HG03060 (cell line): Measurements from ENCODE around the gene CRYBB3.
"Not testable (repeated sequence)": the region's sequence is repeated elsewhere in the genome, so short reads cannot be mapped to it uniquely, and the experiment has no call there.

Experiments used
- ATAC-seq: cut with Tn5 transposase; IDR thresholded peaks from one replicate; pipeline ENCODE4 v1.9.1; 2021; ENCODE audit warnings: low read depth, moderate number of reproducible peaks; ENCODE audit not compliant: unreplicated experiment

CRYBB3 gene

DNA sequence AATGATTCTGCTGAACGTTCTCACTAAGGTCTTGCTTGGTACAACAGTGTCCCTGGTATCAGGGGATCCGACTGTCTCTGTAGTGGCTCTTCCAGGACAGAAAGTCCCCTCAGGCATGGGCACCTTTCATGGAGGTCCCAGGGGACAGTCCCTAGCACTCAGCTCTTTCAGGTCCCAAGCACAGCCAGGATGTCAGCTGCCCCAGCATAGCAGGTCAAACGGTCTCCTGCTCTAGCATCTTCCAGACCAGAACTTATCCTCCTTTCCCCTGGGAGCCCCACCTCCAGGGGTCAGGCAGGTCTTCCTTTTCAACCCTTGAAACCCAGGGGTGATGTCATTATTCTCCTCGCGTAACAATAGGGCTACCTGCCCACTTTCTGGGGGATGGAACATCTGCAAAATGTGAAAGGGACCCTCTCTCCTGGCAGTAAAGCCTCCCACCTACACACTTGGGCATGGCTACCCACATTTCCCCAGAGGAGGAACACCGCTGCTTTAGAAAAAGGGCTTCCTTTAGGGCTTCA lies 24.7 kb upstream of the CRYBB3 start:
- no peak for ATAC-seq

DNA sequence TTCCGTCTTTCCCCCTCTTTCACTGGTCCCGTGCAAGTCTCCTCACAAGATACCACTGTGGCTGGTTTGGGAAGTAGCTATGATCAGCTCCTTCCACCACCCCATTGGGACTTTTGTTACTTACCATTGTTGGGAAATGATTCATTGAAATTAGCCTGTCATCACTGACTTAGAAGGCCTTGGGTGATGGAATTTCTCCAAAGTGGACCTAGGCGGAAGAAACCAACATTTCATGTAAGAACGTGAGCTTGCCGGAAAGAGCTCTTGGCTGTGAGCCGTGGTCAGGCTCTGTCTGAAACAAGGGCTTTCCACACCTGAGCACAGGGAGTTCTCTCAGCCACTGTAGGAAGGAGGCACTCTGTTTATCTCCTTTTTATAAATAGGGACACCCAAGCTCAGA lies 23.5 kb upstream of the CRYBB3 start:
- no peak for ATAC-seq

- ATAC-seq: no peak
Observed at GRCh38 chr22:25176799-25177198, 22.9 kb upstream of the CRYBB3 start.

- no peak for ATAC-seq
Observed at GRCh38 chr22:25177226-25177625, 22.4 kb upstream of the CRYBB3 start.

DNA sequence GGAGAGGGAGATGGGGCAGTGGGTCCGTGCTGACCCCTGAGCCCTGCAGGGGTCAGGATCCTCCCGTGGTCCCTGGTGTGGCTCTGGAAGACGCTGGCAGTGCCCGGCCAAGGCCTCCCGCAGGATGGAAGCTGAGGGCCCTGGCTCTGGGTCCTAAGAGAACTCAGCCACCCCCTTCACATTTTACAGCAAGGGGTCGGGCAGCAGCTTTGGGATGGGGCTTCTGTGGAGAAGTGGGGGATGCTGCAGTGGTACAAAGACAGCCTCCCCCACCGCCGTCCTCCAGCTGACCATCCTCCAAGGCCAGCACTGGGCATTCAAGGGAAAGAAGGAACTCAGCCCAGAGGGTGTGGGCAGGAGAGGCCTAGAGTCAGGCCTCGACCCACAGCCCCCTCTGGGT lies 21.8 kb upstream of the CRYBB3 start:
- ATAC-seq: no peak

GRCh38 chr22:25178348-25178747 lies 21.3 kb upstream of the CRYBB3 start:
- not testable (repeated sequence) for ATAC-seq

DNA sequence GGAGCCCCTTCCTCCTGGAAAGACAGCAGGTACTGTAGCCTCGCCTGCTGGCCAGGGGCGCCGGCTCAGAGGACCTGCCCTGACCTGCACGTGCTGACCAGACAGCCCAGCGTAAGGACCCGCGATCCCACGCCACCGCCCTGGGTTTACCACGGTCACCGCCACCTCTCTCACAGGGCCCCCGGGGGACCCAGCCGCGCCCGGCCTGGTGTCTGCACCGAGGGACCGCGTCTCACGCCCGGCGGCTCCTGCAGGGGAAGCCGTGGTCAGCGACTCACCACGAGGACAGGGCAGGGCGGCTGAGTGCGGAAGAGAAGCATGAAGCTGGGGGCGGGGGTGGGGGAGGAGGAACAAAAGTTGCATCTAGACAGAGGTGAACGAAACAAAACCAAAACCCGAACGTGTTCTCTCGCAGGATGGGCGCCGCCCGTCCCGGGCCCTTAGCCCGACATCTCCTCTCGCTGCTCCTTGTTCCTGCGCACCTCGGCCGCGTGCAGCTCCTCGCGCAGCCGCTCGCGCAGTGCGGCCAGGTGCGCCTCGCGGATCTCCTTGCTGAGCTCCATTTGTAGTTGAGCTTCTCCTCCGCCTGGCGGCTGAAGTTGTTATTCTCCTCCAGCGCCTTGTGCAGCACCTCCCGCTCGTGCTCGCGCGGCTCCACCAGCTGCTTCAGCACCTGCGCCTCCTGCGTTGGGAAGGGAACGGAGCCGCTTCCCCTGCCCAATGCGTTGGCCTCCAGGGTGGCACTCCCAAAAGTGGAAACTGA lies 20.6 kb upstream of the CRYBB3 start:
- ATAC-seq: not testable (repeated sequence)

DNA sequence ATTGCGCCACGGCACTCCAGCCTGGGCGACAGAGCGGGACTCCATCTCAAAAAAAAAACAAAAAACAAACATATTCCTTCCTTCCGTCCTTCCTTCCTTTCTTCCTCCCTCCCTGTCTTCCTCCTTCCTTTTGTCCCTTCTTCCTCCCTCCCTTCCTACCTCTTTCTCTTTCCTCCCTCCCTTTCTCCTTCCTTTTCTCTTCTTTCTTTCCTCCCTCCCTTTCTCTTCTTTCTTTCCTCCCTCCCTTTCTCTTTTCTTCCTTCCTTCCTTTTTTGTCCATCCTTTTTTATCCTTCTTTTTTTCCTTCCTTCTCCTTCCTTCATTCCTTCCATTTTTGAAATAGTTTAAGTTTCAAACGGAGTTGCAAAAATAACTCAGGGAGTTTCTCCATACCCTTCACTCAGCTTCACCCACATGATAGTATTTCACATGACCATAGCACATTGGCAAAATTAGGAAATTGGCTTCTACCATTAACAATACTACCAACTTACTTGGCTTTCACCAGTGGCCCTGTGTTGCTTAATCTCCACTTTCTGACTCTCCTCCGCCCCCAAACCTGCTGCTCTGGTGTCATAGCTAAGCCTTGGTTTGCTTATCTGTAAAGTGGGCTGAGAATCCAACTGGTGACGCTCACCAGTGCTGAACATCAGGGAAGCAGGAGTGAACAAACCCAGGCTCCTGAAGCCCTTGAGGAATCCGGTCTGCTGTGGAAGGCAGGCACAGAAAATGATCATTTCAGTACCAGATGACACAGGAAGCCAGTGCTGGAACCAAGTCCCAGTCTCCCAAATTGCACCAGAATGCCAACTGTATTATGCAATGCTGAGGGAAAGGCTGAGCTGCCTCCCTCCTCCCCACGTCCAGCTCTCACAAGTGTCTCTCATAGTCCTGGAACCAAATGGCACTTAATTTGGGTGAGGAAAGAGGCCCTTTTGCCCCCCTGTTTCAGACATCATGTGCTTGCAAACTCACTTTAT lies 17.2 kb upstream of the CRYBB3 start:
- no peak for ATAC-seq

DNA sequence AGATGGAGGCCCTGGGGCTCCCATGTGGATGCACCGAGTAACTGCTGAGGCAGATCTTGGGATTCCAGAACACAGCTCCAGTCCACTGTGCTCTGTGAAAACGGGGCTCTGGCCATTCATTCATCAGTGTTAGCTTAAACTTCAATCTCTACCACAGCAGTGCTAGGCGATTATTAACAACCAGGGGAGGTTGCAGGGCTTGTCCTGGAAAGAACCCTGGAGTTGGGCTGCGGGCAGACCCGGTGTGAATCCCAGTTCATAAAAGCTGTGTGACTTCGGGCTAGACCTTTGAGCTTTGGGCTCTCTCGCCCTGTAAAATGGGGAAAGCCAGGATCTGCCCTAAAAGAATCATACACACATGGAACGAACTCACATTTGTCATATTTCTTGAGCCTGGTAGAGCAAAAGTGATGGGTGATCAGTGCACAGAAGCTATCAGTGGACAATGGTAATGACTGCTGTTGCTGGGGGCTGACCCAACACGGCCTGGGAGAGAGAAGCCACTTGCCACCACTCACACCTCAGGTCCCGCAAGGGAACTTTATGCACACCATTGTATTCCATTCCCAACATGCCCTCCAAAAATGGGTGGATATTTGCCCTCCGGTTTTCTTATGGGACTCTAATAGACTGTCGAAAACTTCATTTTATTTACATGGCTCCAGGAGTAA lies 15.6 kb upstream of the CRYBB3 start:
- no peak for ATAC-seq

DNA sequence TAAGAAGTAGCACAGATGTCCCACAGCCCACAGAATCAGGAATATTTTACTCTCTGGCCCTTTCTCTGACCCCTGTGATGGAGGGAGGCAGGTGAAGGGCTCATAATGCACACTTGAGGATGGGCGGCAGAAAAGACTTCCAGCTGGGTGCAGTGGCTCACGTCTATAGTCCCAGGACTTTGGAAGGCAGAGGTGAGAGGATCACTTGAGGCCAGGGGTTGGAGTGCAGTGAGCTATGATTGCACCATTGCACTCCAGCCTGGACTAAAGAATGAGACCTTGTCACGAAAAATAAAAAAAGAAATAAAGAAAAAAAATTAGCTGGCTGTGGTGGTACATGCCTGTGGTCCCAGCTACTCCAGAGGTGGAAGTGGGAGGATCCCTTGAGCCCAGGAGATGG lies 13.5 kb upstream of the CRYBB3 start:
- ATAC-seq: no peak

DNA sequence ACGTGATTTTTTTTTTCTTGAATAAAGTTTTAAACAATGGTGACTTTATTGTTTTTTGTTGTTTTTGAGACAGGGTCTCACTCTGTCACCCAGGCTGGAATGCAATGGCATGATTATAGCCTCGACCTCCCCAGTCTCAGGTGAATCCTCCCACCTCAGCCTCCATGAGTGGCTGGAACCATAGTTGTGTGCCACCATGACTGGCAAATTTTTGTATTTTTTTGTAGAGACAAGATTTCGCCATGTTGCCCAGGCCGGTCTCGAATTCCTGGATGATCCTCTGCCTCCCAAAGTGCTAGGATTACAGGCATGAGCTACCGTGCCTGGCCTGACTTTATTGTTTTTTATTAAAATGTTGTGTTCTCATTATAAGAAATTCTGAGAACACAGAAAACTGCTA lies 12.2 kb upstream of the CRYBB3 start:
- ATAC-seq: no peak

DNA sequence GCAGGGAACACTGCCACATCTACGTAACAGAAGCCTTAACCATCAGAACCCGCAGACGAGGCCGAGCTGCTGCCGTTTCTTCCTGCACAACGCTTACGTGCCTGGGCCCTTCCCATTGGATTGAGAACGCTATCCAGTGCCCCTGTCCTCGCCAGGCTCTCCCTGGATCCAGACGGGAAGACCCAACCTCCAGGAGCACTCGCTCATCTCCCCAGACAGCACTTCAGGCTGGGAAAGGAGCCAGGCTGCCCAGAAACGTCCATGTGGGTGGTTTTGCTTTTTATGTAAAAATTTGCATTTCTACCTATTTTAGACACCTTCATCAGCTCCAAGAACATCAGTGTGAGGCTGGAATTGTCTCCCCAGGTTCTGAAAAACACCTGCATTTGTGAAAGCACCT lies 7.3 kb upstream of the CRYBB3 start:
- ATAC-seq: no peak

- no peak for ATAC-seq
Observed at GRCh38 chr22:25193130-25193529, 6.5 kb upstream of the CRYBB3 start.

DNA sequence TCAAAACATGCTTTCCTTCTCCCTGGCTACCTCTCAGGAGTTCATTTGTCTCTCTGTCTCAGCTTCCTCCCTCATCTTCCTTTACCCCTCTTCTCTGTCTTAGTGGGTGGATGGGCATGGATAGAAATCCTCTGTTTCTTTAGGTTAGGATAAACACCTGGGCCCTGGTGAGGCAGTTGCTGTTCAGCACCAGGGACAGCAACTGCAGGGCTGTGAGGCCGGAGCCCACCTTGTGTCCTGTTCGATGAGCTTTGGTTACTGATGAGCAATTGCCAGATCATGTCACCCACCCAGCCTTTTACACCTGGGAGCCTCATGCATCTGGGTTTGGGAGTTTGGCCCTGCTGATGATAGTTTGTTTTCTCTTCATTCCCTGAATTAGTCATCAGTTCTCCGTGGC lies 6.1 kb upstream of the CRYBB3 start:
- no peak for ATAC-seq

- ATAC-seq: no peak
Observed at GRCh38 chr22:25196326-25196725, 3.3 kb upstream of the CRYBB3 start.

GRCh38 chr22:25197340-25197739 lies 2.3 kb upstream of the CRYBB3 start:
- ATAC-seq: no peak

GRCh38 chr22:25200967-25201366 lies 1.3 kb downstream of the CRYBB3 start:
- ATAC-seq: no peak

DNA sequence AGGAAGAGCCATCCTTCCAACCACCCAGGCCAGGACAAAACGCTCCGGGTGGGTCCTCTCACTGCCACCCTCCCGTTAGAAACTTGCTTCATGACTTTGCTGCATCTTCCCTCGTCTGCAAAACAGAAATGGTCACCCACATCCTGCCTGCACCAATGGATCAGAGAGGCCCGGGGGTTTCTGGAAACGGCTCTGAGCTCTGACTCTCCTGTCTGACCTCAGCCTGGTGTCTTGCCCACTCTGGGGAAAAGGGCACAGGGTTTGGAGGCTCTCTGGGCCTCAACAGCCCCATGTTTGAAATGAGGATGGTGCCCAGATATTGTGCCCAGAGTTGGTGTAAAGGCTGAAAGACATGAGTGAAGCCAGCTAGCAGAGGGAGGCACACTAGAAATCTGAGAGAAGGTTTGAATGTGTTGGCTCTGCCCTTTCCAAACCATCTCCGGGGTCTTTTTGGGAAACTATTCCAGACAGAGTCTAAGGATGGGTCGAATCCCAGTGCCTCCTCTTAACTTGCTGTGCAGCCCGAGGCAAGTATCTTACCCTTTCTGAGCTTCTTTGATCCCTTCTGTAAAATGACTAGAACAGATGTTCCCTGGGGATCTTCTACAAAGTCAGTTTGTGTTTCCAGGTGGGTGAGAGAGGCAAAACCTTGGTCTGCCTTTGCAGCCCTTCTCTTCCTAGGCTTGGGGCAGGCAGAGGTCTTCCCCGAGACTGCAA lies 2.1 kb downstream of the CRYBB3 start:
- no peak for ATAC-seq

DNA sequence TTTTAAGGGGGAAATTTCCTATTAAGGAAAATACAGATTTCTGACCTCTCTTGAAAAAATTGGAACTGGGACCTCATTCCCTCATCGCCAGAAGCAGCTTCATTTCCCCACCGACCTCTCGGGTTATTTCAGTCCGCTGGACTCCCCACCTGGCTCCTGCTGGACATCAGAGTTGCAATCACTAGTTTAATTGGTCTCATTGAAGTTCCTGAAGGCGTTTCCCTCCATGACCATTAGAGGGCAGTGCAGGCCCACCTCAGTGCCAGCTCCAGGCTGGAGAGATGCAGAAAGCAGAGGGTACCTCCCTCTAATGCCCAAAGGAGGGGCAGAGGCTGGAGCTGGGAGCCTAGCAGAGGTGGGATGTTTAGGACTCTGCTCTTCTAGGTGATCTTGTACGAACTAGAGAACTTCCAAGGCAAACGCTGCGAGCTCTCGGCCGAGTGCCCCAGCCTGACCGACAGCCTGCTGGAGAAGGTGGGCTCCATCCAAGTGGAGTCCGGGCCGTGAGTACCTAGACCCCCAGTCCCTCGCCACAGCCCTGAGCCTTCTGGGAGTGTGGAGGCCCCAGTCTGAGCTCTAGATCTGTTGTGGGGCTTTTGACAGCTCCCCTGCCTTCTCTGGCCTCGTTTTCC lies 2.7 kb downstream of the CRYBB3 start:
- ATAC-seq: no peak

GRCh38 chr22:25203082-25203481 lies 3.4 kb downstream of the CRYBB3 start:
- no peak for ATAC-seq
